Activated B cell treated with CpG ODN at 0.5 μM for 24 hours (primary cell): ENCODE results near the gene POLR3A. TPM values are rescaled to one million over a fixed set of nuclear protein-coding genes. Genes with fewer than 3 reads are reported as not detected.

Source experiments
- ATAC-seq: fragments of 200-7000 bp; cut with Tn5 transposase; one replicate; pipeline ENCODE4 v1.10.0; 2021; ENCODE audit warnings: low read depth, mild to moderate bottlenecking, moderate library complexity
- CTCF ChIA-PET: fragments of 350-600 bp; sonication (Branson Sonifier 250); formaldehyde crosslinking; loops from one replicate; lab custom pipeline; 2021; ENCODE audit warnings: antibody characterized with exemption; lab: Charles Lee
- POLR2A ChIA-PET: fragments of 350-600 bp; sonication (Branson Sonifier 250); formaldehyde crosslinking; loops from one replicate; lab custom pipeline; 2021; ENCODE audit warnings: antibody characterized with exemption; lab: Charles Lee
- DNase-seq: peaks from one replicate; pipeline ENCODE4 v3.0.0; 2022
- H3K27ac Mint-ChIP-seq: one replicate; pipeline ENCODE4 v1.8.0; 2020; ENCODE audit warnings: mixed read lengths
- H3K27me3 Mint-ChIP-seq: one replicate; pipeline ENCODE4 v1.8.0; 2021; ENCODE audit warnings: mixed read lengths
- H3K36me3 Mint-ChIP-seq: one replicate; pipeline ENCODE4 v1.8.0; 2021; ENCODE audit warnings: low read depth, mixed read lengths
- H3K4me1 Mint-ChIP-seq: one replicate; pipeline ENCODE4 v1.8.0; 2021; ENCODE audit warnings: mixed read lengths
- H3K4me3 Mint-ChIP-seq: one replicate; pipeline ENCODE4 v1.8.0; 2020; ENCODE audit warnings: mild to moderate bottlenecking, mixed read lengths
- H3K9me3 Mint-ChIP-seq: one replicate; pipeline ENCODE4 v1.8.0; 2020; ENCODE audit warnings: mixed read lengths
- CTCF ChIP-seq: fragments of 200-600 bp; IDR thresholded peaks from one replicate; pipeline ENCODE4 v1.8.0; 2022; ENCODE audit warnings: antibody characterized with exemption, mild to moderate bottlenecking
- intact Hi-C: fragments of 100-400 bp; cut with micrococcal nuclease; formaldehyde crosslinking; loops from one replicate; pipeline ENCODE4 v1.15.1; 2024
- total RNA-seq: library from RNA; stranded (reverse); gene quantifications from 2 replicates; pipeline ENCODE4 v1.2.3, GENCODE V29; 2022

POLR3A gene
- total RNA-seq, 1 donor from 2014 or later, result 20.3 TPM

- Mint-ChIP-seq H3K27ac (no peak overlapping the region), H3K4me3 (no peak overlapping the region), H3K27me3 (peaks cover 10% of the 10 kb centered on the region), H3K9me3 (peaks cover 16% of the 10 kb centered on the region), H3K36me3 (no peaks in the 10 kb centered on the region), H3K4me1 (no peaks in the 10 kb centered on the region)
- POLR2A ChIA-PET, result no interaction called here
- intact Hi-C loops, result no loop called here
- CTCF ChIA-PET, result interaction anchor here (0.6 kb wide), 1 partner anchor 60 kb away, joined by 5 read pairs; no protein-coding TSS in a partner anchor
- DNase-seq, result no peak
- no peak for TF ChIP-seq CTCF
- no peak for ATAC-seq
Observed at GRCh38 chr10:77949167-77949566, 80.1 kb downstream of the POLR3A start.

GRCh38 chr10:77946084-77946483 is 83.2 kb downstream of the POLR3A start:
- ChIA-PET CTCF (no interaction called here), POLR2A (no interaction called here)
- intact Hi-C loops, result no loop called here
- Mint-ChIP-seq H3K27me3 (peaks cover 8% of the 10 kb centered on the region), H3K4me3 (no peak overlapping the region), H3K36me3 (no peaks in the 10 kb centered on the region), H3K4me1 (no peaks in the 10 kb centered on the region), H3K9me3 (peaks cover 7% of the 10 kb centered on the region), H3K27ac (no peak overlapping the region)
- no peak for TF ChIP-seq CTCF
- no peak for ATAC-seq
- DNase-seq, result no peak

- Mint-ChIP-seq H3K27me3 (peaks cover 10% of the 10 kb centered on the region), H3K27ac (no peak overlapping the region), H3K9me3 (no peaks in the 10 kb centered on the region), H3K4me1 (no peaks in the 10 kb centered on the region), H3K4me3 (no peak overlapping the region), H3K36me3 (no peaks in the 10 kb centered on the region)
- no peak for TF ChIP-seq CTCF
- no peak for ATAC-seq
- ChIA-PET CTCF (no interaction called here), POLR2A (no interaction called here)
- intact Hi-C loops, result no loop called here
- DNase-seq, result no peak
Observed at GRCh38 chr10:77944519-77944918, 84.8 kb downstream of the POLR3A start.

GRCh38 chr10:77943121-77943901 is 86.0 kb downstream of the POLR3A start:
- DNase-seq (no peak), ATAC-seq (no peak)
- H3K4me3 Mint-ChIP-seq, result no peak overlapping the region
- no peak for TF ChIP-seq CTCF
- H3K9me3 Mint-ChIP-seq, result no peaks in the 10 kb centered on the region
- no peaks in the 10 kb centered on the region for H3K4me1 Mint-ChIP-seq
- no peaks in the 10 kb centered on the region for H3K36me3 Mint-ChIP-seq
- peaks cover 10% of the 10 kb centered on the region for H3K27me3 Mint-ChIP-seq
- H3K27ac Mint-ChIP-seq, result no peak overlapping the region
- intact Hi-C loops, result no loop called here
- ChIA-PET POLR2A (no interaction called here), CTCF (no interaction called here)

GRCh38 chr10:77941790-77942189 is 87.5 kb downstream of the POLR3A start:
- Mint-ChIP-seq H3K4me3 (no peak overlapping the region), H3K36me3 (no peaks in the 10 kb centered on the region), H3K27me3 (peaks cover 10% of the 10 kb centered on the region), H3K9me3 (no peaks in the 10 kb centered on the region), H3K27ac (no peak overlapping the region), H3K4me1 (no peaks in the 10 kb centered on the region)
- no peak for ATAC-seq
- no peak for DNase-seq
- intact Hi-C loops, result no loop called here
- no peak for TF ChIP-seq CTCF
- ChIA-PET POLR2A (no interaction called here), CTCF (interaction anchor here (0.7 to 0.8 kb wide), 2 partner anchors 1254 to 1846 kb away, joined by 3 read pairs; no protein-coding TSS in a partner anchor)
